ENCODE data around the gene LASP1NB.

The LASP1NB gene

GRCh38 chr17:38905375-38905774 lies 20.0 kb upstream of the LASP1NB start:
- no peak for DNase-seq (ENCODE audit: low read depth, low spot score)
- no peak for TF ChIP-seq CTCF (IDR thresholded peaks at IDR 0.05; ENCODE audit: insufficient read depth, low read length, missing control alignments)
- H3K4me3 ChIP-seq (ENCODE audit: low read depth, low read length), result no peak overlapping the region
- ChIA-PET POLR2A (interaction anchor here (0.6 kb wide), 1 partner anchor 153 kb away, joined by 3 read pairs; the partner anchor contains the start of gene PSMB3), CTCF (interaction anchor here (2.2 kb wide), 1 partner anchor 248 kb away, joined by 7 read pairs; no protein-coding TSS in a partner anchor)

- ChIA-PET CTCF (interaction anchor here (0.8 to 2.2 kb wide), 6 partner anchors 9 to 246 kb away, joined by 3 to 7 read pairs (median 4); no protein-coding TSS in a partner anchor), POLR2A (interaction anchor here (1.1 to 1.7 kb wide), 2 partner anchors 9 to 37 kb away, joined by 3 to 6 read pairs; partner anchors contain the start of gene LASP1)
- DNase-seq (ENCODE audit: low read depth, low spot score), result no peak
- H3K4me3 ChIP-seq (ENCODE audit: low read depth, low read length), result no peak overlapping the region
- TF ChIP-seq CTCF (IDR thresholded peaks at IDR 0.05; ENCODE audit: insufficient read depth, low read length, missing control alignments), result no peak
These were observed 18.8 kb upstream of the LASP1NB start for GRCh38 chr17:38906460-38907228.

GRCh38 chr17:38907930-38908675 lies 17.3 kb upstream of the LASP1NB start:
- POLR2A ChIA-PET, result no interaction called here
- DNase-seq (ENCODE audit: low read depth, low spot score), result no peak
- no peak overlapping the region for H3K4me3 ChIP-seq (ENCODE audit: low read depth, low read length)
- CTCF ChIA-PET, result interaction anchor here (0.6 to 1.7 kb wide), 3 partner anchors 12 to 328 kb away, joined by 3 to 4 read pairs (median 4); no protein-coding TSS in a partner anchor
- no peak for TF ChIP-seq CTCF (IDR thresholded peaks at IDR 0.05; ENCODE audit: insufficient read depth, low read length, missing control alignments)

GRCh38 chr17:38908676-38909181 lies 16.7 kb upstream of the LASP1NB start:
- TF ChIP-seq CTCF (IDR thresholded peaks at IDR 0.05; ENCODE audit: insufficient read depth, low read length, missing control alignments), result no peak
- ChIA-PET CTCF (interaction anchor here (0.6 kb wide), 1 partner anchor 327 kb away, joined by 4 read pairs; no protein-coding TSS in a partner anchor), POLR2A (no interaction called here)
- no peak overlapping the region for H3K4me3 ChIP-seq (ENCODE audit: low read depth, low read length)
- DNase-seq (ENCODE audit: low read depth, low spot score), result no peak

GRCh38 chr17:38910325-38910724 lies 15.1 kb upstream of the LASP1NB start:
- ChIA-PET CTCF (interaction anchor here (1.0 to 1.7 kb wide), 3 partner anchors 14 to 72 kb away, joined by 3 to 5 read pairs (median 4); partner anchors contain the start of gene LASP1NB), POLR2A (no interaction called here)
- DNase-seq (ENCODE audit: low read depth, low spot score), result no peak
- H3K4me3 ChIP-seq (ENCODE audit: low read depth, low read length), result no peak overlapping the region
- TF ChIP-seq CTCF (IDR thresholded peaks at IDR 0.05; ENCODE audit: insufficient read depth, low read length, missing control alignments), result no peak

Measured in AG04449 (cell line).